ENCODE data around the gene PRUNE2. TPM values are rescaled to one million over a fixed set of nuclear protein-coding genes. Genes with fewer than 3 reads are reported as not detected.

PRUNE2 gene
- total RNA-seq, 1 donor from 2014 or later, result 0.63 TPM

DNA sequence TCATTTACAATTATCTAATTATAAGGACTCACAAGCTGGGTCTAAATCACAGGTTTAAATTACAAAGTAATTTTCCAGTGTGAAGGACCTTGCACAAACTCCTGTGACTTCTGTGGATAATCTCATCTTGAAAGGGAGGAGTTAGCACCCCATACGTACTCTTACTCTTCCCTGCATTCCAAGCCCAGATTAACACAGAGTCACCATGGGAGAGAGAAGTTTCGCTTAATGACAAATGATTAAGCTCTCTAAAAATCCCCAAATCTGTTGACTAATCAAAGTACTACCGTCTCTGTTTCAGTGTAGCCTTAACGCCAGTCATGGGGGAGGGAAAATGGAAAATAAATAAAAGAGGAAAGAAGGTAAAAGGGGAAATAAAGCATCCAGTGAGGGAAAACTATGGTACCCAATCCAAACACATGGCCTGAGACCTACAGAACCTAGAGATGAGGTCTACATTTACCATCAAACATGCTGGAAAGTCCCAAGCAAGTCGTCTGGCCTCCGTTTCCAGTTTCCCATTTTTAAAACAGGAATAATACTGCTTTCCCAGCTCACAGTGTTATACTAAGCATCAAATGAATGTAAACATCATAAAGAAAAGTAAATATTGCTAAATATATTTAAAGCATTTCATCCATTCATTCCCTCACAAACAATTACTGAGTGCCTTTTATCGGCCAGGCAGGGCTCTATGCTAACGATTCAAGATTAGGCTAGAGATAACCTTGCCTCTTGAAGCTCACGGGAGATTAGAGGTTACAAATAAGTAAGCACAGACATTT lies 78.4 kb downstream of the PRUNE2 start:
- no peak overlapping the region for H3K4me3 ChIP-seq (ENCODE audit: low read depth, low read length)
- DNase-seq (ENCODE audit: low read depth), result no peak
- TF ChIP-seq CTCF (conservative IDR thresholded peaks at IDR 0.05; ENCODE audit: low read depth, low read length), result no peak

DNA sequence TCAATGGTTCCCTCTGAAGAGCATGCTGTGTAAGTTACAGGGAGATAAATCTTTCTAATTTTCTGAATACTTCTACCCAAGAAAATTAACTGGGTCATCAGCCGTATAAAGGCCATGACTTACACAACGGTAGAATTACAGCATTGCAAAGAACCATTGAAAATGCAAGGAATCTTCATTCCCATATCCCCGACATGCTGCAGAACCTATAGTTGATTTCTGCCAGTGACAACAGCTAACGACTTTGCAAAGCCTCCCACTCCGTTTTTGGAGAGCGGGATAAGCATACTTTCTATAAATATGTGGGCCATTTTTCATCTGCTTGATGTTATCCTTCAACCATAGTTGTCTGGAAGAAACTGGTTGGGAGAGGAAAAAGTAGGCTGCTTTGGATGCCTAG lies 85.5 kb downstream of the PRUNE2 start:
- no peak overlapping the region for H3K4me3 ChIP-seq (ENCODE audit: low read depth, low read length)
- TF ChIP-seq CTCF (conservative IDR thresholded peaks at IDR 0.05; ENCODE audit: low read depth, low read length), result no peak
- no peak for DNase-seq (ENCODE audit: low read depth)

GRCh38 chr9:76818271-76818670 lies 87.6 kb downstream of the PRUNE2 start:
- H3K4me3 ChIP-seq (ENCODE audit: low read depth, low read length), result no peak overlapping the region
- TF ChIP-seq CTCF (conservative IDR thresholded peaks at IDR 0.05; ENCODE audit: low read depth, low read length), result no peak
- peak; percentile 95 for DNase-seq (ENCODE audit: low read depth)

- peak; percentile 70 for DNase-seq (ENCODE audit: low read depth)
- H3K4me3 ChIP-seq (ENCODE audit: low read depth, low read length), result no peak overlapping the region
- no peak for TF ChIP-seq CTCF (conservative IDR thresholded peaks at IDR 0.05; ENCODE audit: low read depth, low read length)
Measured at GRCh38 chr9:76817489-76817888, 88.4 kb downstream of the PRUNE2 start.

GRCh38 chr9:76812591-76812990 lies 93.3 kb downstream of the PRUNE2 start:
- no peak overlapping the region for H3K4me3 ChIP-seq (ENCODE audit: low read depth, low read length)
- DNase-seq (ENCODE audit: low read depth), result no peak
- no peak for TF ChIP-seq CTCF (conservative IDR thresholded peaks at IDR 0.05; ENCODE audit: low read depth, low read length)

DNA sequence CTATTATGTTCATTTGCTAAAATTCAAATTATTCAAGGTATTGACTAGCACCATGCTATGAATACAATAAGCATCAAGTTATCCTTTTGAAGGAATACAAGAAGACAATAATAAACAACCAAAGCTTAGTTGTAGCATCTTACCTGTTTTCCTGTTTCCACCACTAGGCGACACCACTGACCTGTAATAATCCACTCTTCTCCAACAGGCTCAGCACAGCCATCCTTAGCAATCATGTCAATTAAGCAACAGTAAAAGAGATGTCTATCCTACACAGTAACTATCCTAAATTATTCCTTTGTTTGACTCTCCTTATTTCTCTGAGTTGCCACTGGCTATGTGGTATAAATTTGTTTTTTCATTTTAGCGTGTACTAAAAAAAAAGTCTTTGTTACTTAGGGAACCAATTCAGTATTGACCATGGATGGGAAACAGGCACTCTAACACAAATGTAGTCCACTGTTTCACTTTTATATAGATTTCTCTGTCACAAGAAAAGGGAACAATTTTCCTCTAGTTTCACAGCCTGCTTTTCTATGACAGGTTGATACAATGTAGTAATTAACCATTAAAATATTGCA lies 95.4 kb downstream of the PRUNE2 start:
- no peak overlapping the region for H3K4me3 ChIP-seq (ENCODE audit: low read depth, low read length)
- TF ChIP-seq CTCF (conservative IDR thresholded peaks at IDR 0.05; ENCODE audit: low read depth, low read length), result peak; percentile 93
- no peak for DNase-seq (ENCODE audit: low read depth)

GRCh38 chr9:76808636-76809035 lies 97.3 kb downstream of the PRUNE2 start:
- no peak for TF ChIP-seq CTCF (conservative IDR thresholded peaks at IDR 0.05; ENCODE audit: low read depth, low read length)
- DNase-seq (ENCODE audit: low read depth), result no peak
- H3K4me3 ChIP-seq (ENCODE audit: low read depth, low read length), result no peak overlapping the region

All from epithelial cell of proximal tubule (primary cell).